Bladder microvascular endothelial cell (primary cell): ENCODE data around the gene ZSCAN5B. TPM values are rescaled to one million over a fixed set of nuclear protein-coding genes. Genes with fewer than 3 reads are reported as not detected.

Experiments
- total RNA-seq: library from RNA; depleted of rRNA; stranded (reverse); fragments of >200 nt; gene quantifications from 2 replicates; pipeline ENCODE4 v1.2.3, GENCODE V29; 2014

ZSCAN5B gene, protein sequence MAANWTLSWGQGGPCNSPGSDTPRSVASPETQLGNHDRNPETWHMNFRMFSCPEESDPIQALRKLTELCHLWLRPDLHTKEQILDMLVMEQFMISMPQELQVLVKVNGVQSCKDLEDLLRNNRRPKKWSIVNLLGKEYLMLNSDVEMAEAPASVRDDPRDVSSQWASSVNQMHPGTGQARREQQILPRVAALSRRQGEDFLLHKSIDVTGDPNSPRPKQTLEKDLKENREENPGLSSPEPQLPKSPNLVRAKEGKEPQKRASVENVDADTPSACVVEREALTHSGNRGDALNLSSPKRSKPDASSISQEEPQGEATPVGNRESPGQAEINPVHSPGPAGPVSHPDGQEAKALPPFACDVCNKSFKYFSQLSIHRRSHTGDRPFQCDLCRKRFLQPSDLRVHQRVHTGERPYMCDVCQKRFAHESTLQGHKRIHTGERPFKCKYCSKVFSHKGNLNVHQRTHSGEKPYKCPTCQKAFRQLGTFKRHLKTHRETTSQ
- total RNA-seq = not detected in 2 replicates

GRCh38 chr19:56197646-56198045 is at the start of gene ZSCAN5B:
Gene ZSCAN5B (minus strand): TSS chr19:56197783. CDS start chr19:56193052, 4,731 bp downstream.

DNA sequence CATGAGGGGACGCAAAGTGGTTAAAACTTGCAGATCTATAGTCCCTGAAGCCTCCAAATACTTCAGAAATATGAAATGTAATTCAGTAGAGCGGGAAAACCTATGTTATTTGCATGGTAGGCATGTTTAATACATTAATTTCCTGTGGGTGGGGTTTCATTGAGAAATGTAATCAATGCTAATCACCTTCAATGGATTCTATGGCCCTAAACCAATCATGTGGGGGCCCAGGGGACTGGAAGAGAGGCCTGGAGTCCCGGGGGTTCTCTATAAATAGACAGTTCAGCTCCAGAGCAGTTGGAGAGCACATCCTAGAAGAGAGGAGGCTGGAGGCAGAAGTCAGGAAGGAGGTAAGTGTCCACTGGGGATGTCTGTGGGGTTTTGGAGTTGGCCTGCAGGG is 4.4 kb upstream of the ZSCAN5B start, which contains the start of gene ZSCAN5C:
Gene ZSCAN5C (plus strand): TSS at position 301 of the 400 bp plus-strand sequence. CDS start 3,641 bp downstream, outside the sequence.

DNA sequence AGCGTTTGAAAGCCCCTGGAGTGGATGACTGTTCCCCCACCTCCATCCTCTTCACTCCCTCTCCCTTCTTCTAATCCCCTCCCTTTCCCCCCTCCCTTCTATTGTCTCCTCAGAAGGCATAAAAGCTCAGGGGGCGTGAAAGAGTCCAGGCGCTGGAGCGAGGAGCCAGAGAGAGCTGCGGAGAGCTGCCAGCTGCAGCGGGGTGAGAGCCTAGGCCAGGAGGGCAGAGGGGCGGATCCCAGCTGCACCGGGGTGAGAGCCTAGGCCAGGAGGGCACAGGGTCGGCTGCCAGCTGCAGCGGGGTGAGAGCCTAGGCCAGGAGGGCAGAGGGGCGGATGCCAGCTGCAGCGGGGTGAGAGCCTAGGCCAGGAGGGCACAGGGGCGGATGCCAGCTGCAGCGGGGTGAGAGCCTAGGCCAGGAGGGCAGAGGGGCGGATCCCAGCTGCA is 21.7 kb downstream of the ZSCAN5B start, which contains the start of gene GALP:
Gene GALP (plus strand): TSS at position 148 of the 447 bp plus-strand sequence. CDS start 1,101 bp downstream, outside the sequence.

DNA sequence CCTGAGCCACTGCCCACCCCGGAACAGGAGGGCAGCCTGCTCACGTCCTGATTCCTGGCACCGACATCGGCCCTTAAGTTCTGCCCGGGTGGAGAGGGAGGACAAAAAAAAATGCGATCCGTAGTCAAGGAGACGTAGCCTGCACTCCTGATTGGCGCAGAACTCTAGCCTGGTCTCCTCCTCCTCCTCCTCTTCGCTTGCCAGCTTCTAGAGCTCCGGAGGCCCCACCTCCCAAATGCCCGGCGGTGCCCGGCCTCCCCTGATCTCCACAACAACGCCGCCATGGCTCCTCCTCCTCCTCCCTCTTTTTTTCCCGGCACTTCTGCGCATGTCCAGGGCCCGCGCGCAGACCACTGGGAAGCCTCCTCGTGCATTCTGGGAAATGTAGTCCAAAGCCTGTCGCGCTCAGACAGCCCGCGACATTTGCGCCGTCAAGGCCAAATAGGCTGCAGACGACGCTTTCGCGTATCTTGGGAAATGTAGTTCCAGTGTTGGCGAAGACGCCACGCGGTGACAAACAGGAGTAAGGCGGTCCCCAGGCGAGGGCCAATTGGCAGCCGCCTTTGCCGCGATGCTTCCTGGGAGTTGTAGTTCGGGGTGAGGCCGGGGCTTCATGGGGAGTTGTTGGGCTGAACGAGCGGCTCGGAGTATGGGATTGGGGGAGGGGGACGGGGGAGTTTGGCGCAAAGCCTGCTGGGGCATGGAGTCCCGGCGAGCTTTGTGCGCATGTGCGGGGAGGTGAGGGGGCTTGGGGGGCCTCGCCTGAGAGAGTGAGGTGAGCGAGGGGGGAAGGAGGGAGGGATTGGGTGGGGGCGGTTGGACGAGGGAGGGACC is 56.8 kb downstream of the ZSCAN5B start, which contains the start of gene ZNF444:
Gene ZNF444 (plus strand): TSS at position 705 of the 834 bp plus-strand sequence. CDS start 5,625 bp downstream, outside the sequence.

Other genes with a start within 250 kb of the ZSCAN5B start
- not detected in 2 replicates for gene NLRP8, start 250.0 kb downstream of the ZSCAN5B start, total RNA-seq
- gene NLRP5, start 211.0 kb downstream of the ZSCAN5B start, total RNA-seq = not detected in 2 replicates
- 27.1 and 32.4 TPM in 2 replicates for gene ZNF787, start 76.5 kb downstream of the ZSCAN5B start, total RNA-seq
- 10.7 and 20.8 TPM in 2 replicates for gene ZNF444, start 56.5 kb downstream of the ZSCAN5B start, total RNA-seq
- not detected in 2 replicates for gene GALP, start 21.8 kb downstream of the ZSCAN5B start, total RNA-seq
- gene ZSCAN5C, start 4.5 kb upstream of the ZSCAN5B start, total RNA-seq = not detected in 2 replicates
- 1.4 TPM in 1 of 2 replicates, not detected in the other for gene EDDM13, start 75.0 kb upstream of the ZSCAN5B start, total RNA-seq
- 5.8 and 9.3 TPM in 2 replicates for gene ZSCAN5A, start 117.1 kb upstream of the ZSCAN5B start, total RNA-seq
- 1.6 and 3.3 TPM in 2 replicates for gene ZNF582, start 195.8 kb upstream of the ZSCAN5B start, total RNA-seq
- 1.5 and 5.7 TPM in 2 replicates for gene ZNF583, start 206.5 kb upstream of the ZSCAN5B start, total RNA-seq